GM12892 (cell line): ENCODE results near the gene SRSF11.

ENCODE experiments used
- DNase-seq: peaks from one replicate; pipeline ENCODE4 v3.0.0; 2011; ENCODE audit not compliant: insufficient read length
- FAIRE-seq: peaks from 2 replicates; lab custom pipeline; 2011; peaks lifted over from hg19 to GRCh38; lab: Jason Lieb, UNC
- POLR2A ChIP-seq: IDR thresholded peaks from 2 replicates; pipeline ENCODE4 v1.6.1; 2011; ENCODE audit warnings: low read depth, low read length, control low read depth
- POLR2AphosphoS5 ChIP-seq: IDR thresholded peaks from 2 replicates; pipeline ENCODE4 v1.6.1; 2011; ENCODE audit warnings: low read depth, low read length, control low read depth
- TAF1 ChIP-seq: IDR thresholded peaks from 2 replicates; pipeline ENCODE4 v1.6.1; 2011; ENCODE audit warnings: low read depth, mild to moderate bottlenecking, control low read depth, low read length, borderline replicate concordance

The SRSF11 gene

GRCh38 chr1:70228670-70229069 lies 7.5 kb downstream of the SRSF11 start:
- TF ChIP-seq POLR2AphosphoS5 (no peak), POLR2A (no peak), TAF1 (no peak)
- FAIRE-seq = no peak
- no peak for DNase-seq

- no peak for TF ChIP-seq TAF1
- no peak for TF ChIP-seq POLR2AphosphoS5
- no peak for TF ChIP-seq POLR2A
- DNase-seq (no peak), FAIRE-seq (no peak)
Measured at GRCh38 chr1:70231475-70231874, 10.3 kb downstream of the SRSF11 start.

GRCh38 chr1:70234733-70235132 lies 13.6 kb downstream of the SRSF11 start:
- FAIRE-seq = no peak
- no peak for TF ChIP-seq POLR2AphosphoS5
- no peak for TF ChIP-seq POLR2A
- TF ChIP-seq TAF1 = no peak
- no peak for DNase-seq

- FAIRE-seq (no peak), DNase-seq (no peak)
- TF ChIP-seq TAF1 (no peak), POLR2AphosphoS5 (no peak), POLR2A (no peak)
Measured at GRCh38 chr1:70239940-70240339, 18.8 kb downstream of the SRSF11 start.

GRCh38 chr1:70247122-70247521 lies 25.9 kb downstream of the SRSF11 start:
- no peak for FAIRE-seq
- DNase-seq = no peak
- no peak for TF ChIP-seq POLR2A
- TF ChIP-seq TAF1 = no peak
- TF ChIP-seq POLR2AphosphoS5 = no peak

- FAIRE-seq (no peak), DNase-seq (no peak)
- TF ChIP-seq TAF1 (no peak), POLR2A (no peak), POLR2AphosphoS5 (no peak)
Measured at GRCh38 chr1:70247768-70248167, 26.6 kb downstream of the SRSF11 start.

GRCh38 chr1:70248729-70249128 lies 27.5 kb downstream of the SRSF11 start:
- DNase-seq (no peak), FAIRE-seq (no peak)
- TF ChIP-seq POLR2A (no peak), TAF1 (no peak), POLR2AphosphoS5 (no peak)

GRCh38 chr1:70256664-70257063 lies 35.5 kb downstream of the SRSF11 start:
- no peak for TF ChIP-seq POLR2A
- TF ChIP-seq TAF1 = no peak
- no peak for TF ChIP-seq POLR2AphosphoS5
- DNase-seq (no peak), FAIRE-seq (no peak)

GRCh38 chr1:70264839-70265238 lies 43.7 kb downstream of the SRSF11 start:
- no peak for FAIRE-seq

GRCh38 chr1:70265946-70266345 lies 44.8 kb downstream of the SRSF11 start:
- TF ChIP-seq POLR2AphosphoS5 = no peak
- no peak for TF ChIP-seq TAF1
- no peak for TF ChIP-seq POLR2A
- FAIRE-seq (no peak), DNase-seq (no peak)

More at GRCh38 chr1:70264839-70265238, 43.7 kb downstream of the SRSF11 start:
- DNase-seq = no peak
- TF ChIP-seq POLR2AphosphoS5 (no peak), POLR2A (no peak), TAF1 (no peak)

- FAIRE-seq (no peak), DNase-seq (no peak)
Measured at GRCh38 chr1:70277875-70278274, 56.7 kb downstream of the SRSF11 start.

GRCh38 chr1:70278710-70279109 lies 57.5 kb downstream of the SRSF11 start:
- no peak for DNase-seq
- TF ChIP-seq POLR2AphosphoS5 (no peak), TAF1 (no peak), POLR2A (no peak)
- no peak for FAIRE-seq

More at GRCh38 chr1:70277875-70278274, 56.7 kb downstream of the SRSF11 start:
- TF ChIP-seq TAF1 (no peak), POLR2AphosphoS5 (no peak), POLR2A (no peak)

- TF ChIP-seq POLR2AphosphoS5 (no peak), TAF1 (no peak), POLR2A (no peak)
- FAIRE-seq = no peak
Measured at GRCh38 chr1:70284366-70284765, 63.2 kb downstream of the SRSF11 start.

More at GRCh38 chr1:70284366-70284765, 63.2 kb downstream of the SRSF11 start:
- no peak for DNase-seq
